Thyroid gland (tissue), 4 donors: Measurements from ENCODE around the gene CLEC3B.
"Not testable (repeated sequence)": the region's sequence is repeated elsewhere in the genome, so short reads cannot be mapped to it uniquely, and the experiment has no call there.

ENCODE experiments used
- POLR2A ChIP-seq, 2 donors: fragments of 450-650 bp; IDR thresholded peaks; one replicate each; pipeline ENCODE4 v1.6.1; 2017; ENCODE audit warnings: antibody characterized with exemption in 2 of 2, mild to moderate bottlenecking in 2 of 2, moderate library complexity in 1 of 2
- TF ChIP-seq, protein P1 (sequence below), 6 experiments: fragments of 200-600 bp in 3 of 6; fragments of 450-650 bp in 3 of 6; sonication (generic) in 3 of 6; IDR thresholded peaks; one replicate each; pipeline ENCODE4 v1.5.1; 2016 to 2019; ENCODE audit warnings: antibody characterized with exemption in 6 of 6, mild to moderate bottlenecking in 2 of 6, inconsistent platforms in 1 of 6, moderate library complexity in 1 of 6

DNA sequence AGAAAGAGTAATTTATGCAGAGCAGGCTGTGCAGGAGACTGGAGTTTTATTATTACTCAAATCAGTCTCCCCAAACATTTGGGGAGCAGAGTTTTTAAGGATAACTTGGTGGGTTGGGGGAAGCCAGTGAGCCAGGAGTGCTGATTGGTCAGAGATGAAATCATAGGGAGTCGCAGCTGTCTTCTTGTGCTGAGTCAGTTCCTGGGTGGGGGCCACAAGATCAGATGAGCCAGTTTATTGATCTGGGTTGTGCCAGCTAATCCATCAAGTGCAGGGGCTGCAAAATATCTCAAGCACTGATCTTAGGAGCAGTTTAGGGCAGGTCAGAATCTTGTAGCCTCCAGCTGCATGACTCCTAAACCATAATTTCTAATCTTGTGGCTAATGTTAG, 27.7 kb downstream of the CLEC3B start:
- TF ChIP-seq, protein P1, sequence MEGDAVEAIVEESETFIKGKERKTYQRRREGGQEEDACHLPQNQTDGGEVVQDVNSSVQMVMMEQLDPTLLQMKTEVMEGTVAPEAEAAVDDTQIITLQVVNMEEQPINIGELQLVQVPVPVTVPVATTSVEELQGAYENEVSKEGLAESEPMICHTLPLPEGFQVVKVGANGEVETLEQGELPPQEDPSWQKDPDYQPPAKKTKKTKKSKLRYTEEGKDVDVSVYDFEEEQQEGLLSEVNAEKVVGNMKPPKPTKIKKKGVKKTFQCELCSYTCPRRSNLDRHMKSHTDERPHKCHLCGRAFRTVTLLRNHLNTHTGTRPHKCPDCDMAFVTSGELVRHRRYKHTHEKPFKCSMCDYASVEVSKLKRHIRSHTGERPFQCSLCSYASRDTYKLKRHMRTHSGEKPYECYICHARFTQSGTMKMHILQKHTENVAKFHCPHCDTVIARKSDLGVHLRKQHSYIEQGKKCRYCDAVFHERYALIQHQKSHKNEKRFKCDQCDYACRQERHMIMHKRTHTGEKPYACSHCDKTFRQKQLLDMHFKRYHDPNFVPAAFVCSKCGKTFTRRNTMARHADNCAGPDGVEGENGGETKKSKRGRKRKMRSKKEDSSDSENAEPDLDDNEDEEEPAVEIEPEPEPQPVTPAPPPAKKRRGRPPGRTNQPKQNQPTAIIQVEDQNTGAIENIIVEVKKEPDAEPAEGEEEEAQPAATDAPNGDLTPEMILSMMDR (IDR thresholded peaks at IDR 0.05): not testable (repeated sequence)
- not testable (repeated sequence) for TF ChIP-seq POLR2A (IDR thresholded peaks at IDR 0.05)
